ENCODE results near the gene MCM10. TPM values are rescaled to one million over a fixed set of nuclear protein-coding genes. Genes with fewer than 3 reads are reported as not detected.

Gene MCM10
- 0.21 and 0.34 TPM in 2 replicates for total RNA-seq

GRCh38 chr10:13160934-13161856 is at the start of gene MCM10:
Gene MCM10 (plus strand): TSS chr10:13161558. CDS start chr10:13164203, 2,645 bp downstream.

GRCh38 chr10:13234172-13234571 is 72.8 kb downstream of the MCM10 start, which contains the start of gene UCMA:
Gene UCMA (minus strand): TSS chr10:13234374. CDS start chr10:13234258, 116 bp downstream.

Other genes starting within 250 kb of the MCM10 start
- gene CCDC3, start 159.8 kb upstream of the MCM10 start, total RNA-seq = under 0.01 and 1.00 TPM in 2 replicates
- gene OPTN, start 61.4 kb upstream of the MCM10 start, total RNA-seq = 74.5 and 190 TPM in 2 replicates
- not detected in 2 replicates for gene UCMA, start 72.8 kb downstream of the MCM10 start, total RNA-seq
- 7.9 and 11.6 TPM in 2 replicates for gene PHYH, start 138.5 kb downstream of the MCM10 start, total RNA-seq
- 21.9 and 34.8 TPM in 2 replicates for gene SEPHS1, start 186.7 kb downstream of the MCM10 start, total RNA-seq